GM12878 (cell line): ENCODE results near the gene CNN2. TPM values are rescaled to one million over a fixed set of nuclear protein-coding genes. Genes with fewer than 3 reads are reported as not detected.

Source experiments
- ATAC-seq: fragments of 200-7000 bp; cut with Tn5 transposase; 3 replicates; pipeline ENCODE4 v1.9.1; 2020; ENCODE audit warnings: mild to moderate bottlenecking, moderate library complexity
- BruUV-seq: library from RNA; stranded (reverse); fragments of 400-500 nt; replicated peaks from 2 replicates; lab custom pipeline; 2021; lab: Mats Ljungman, UMichigan
- CTCF ChIA-PET: fragments of 300-600 bp; sonication (Branson Sonifier 250); formaldehyde crosslinking; extraction: SDS; loops from one replicate; lab custom pipeline; 2021; ENCODE audit warnings: inconsistent platforms; lab: Yijun Ruan, JAX
- POLR2A ChIA-PET: fragments of 350-600 bp; formaldehyde crosslinking; extraction: SDS; loops from one replicate; lab custom pipeline; 2021; ENCODE audit warnings: inconsistent platforms; lab: Charles Lee
- RAD21 ChIA-PET: fragments of 300-600 bp; sonication (Branson Sonifier 250); formaldehyde crosslinking; loops from one replicate; lab custom pipeline; 2023; ENCODE audit warnings: antibody characterized with exemption; ENCODE audit not compliant: unreplicated experiment; lab: Charles Lee
- SMC1A ChIA-PET: fragments of 300-600 bp; sonication (Branson Sonifier 250); formaldehyde crosslinking; loops from one replicate; lab custom pipeline; 2023; ENCODE audit not compliant: unreplicated experiment, uncharacterized antibody; lab: Charles Lee
- DNase-seq: peaks from one replicate; pipeline ENCODE4 v3.0.0-alpha.2; 2011; ENCODE audit warnings: low read depth, low spot score
- FAIRE-seq: peaks from 3 replicates; lab custom pipeline; 2011; peaks lifted over from hg19 to GRCh38; lab: Jason Lieb, UNC
- H2AFZ ChIP-seq: 2 replicates; pipeline ENCODE4 v1.6.0; 2011; ENCODE audit warnings: low read depth, low read length, control low read depth; ENCODE audit not compliant: control insufficient read depth
- H3K27ac ChIP-seq: 2 replicates; pipeline ENCODE4 v1.5.1; 2011; ENCODE audit warnings: control low read depth; ENCODE audit not compliant: control insufficient read depth, insufficient read depth
- H3K27me3 ChIP-seq, 2 experiments: replicated peaks in 1 of 2; 2 replicates each; pipeline versions ENCODE4 v1.6.0 to v1.6.1; 2011; ENCODE audit warnings: low read length in 1 of 2; ENCODE audit not compliant: control insufficient read depth in 2 of 2, insufficient read depth in 2 of 2
- H3K36me3 ChIP-seq, 2 experiments: 2 replicates each; pipeline ENCODE4 v1.5.1; 2011; ENCODE audit warnings: low read length in 1 of 2; ENCODE audit not compliant: control insufficient read depth in 2 of 2, insufficient read depth in 2 of 2
- H3K4me1 ChIP-seq: 2 replicates; pipeline ENCODE4 v1.6.1; 2011; ENCODE audit warnings: mild to moderate bottlenecking, low read length, moderate library complexity, mixed read lengths; ENCODE audit not compliant: control insufficient read depth, insufficient read depth
- H3K4me2 ChIP-seq: 2 replicates; pipeline ENCODE4 v1.6.0; 2011; ENCODE audit warnings: control low read depth; ENCODE audit not compliant: control insufficient read depth, insufficient read depth
- H3K4me3 ChIP-seq: fragments of 200-600 bp; sonication (generic); 2 replicates; pipeline ENCODE4 v1.5.1; 2016
- H3K79me2 ChIP-seq: 2 replicates; pipeline ENCODE4 v1.6.0; 2011; ENCODE audit warnings: low read length; ENCODE audit not compliant: control insufficient read depth, insufficient read depth
- H3K9ac ChIP-seq: 2 replicates; pipeline ENCODE4 v1.8.0; 2011; ENCODE audit warnings: low read length, control low read depth, mixed read lengths; ENCODE audit not compliant: control insufficient read depth, insufficient read depth
- H3K9me3 ChIP-seq: replicated peaks from 3 replicates; pipeline ENCODE4 v1.5.1; 2011; ENCODE audit warnings: mild to moderate bottlenecking, low read length; ENCODE audit not compliant: control insufficient read depth, insufficient read depth
- H4K20me1 ChIP-seq: 2 replicates; pipeline ENCODE4 v1.6.0; 2011; ENCODE audit not compliant: control insufficient read depth, insufficient read depth
- HDGF ChIP-seq: fragments of 450-650 bp; IDR thresholded peaks from 2 replicates; pipeline ENCODE4 v1.6.1; 2016; ENCODE audit warnings: antibody characterized with exemption
- STAT1 ChIP-seq: fragments of 450-650 bp; conservative IDR thresholded peaks from 2 replicates; pipeline ENCODE4 v1.6.1; 2014; ENCODE audit warnings: antibody characterized with exemption, mild to moderate bottlenecking
- ZNF274 ChIP-seq: IDR thresholded peaks from one replicate; pipeline ENCODE4 v1.8.0; 2011; ENCODE audit not compliant: insufficient read length, insufficient read depth
- WGBS: methylation state at CpG from one replicate; pipeline ENCODE4 v1.1.6; 2016; ENCODE audit warnings: low lambda C conversion rate; ENCODE audit not compliant: insufficient replicate concordance, insufficient coverage; ENCODE audit errors: missing lambda C conversion rate; 5-methylcytosine and 5-hydroxymethylcytosine counted together
- in situ Hi-C: fragments of 300-500 bp; cut with MboI; formaldehyde crosslinking; loops from 9 replicates; pipeline ENCODE4 v1.14.3; 2018; ENCODE audit warnings: mixed read lengths
- intact Hi-C: fragments of 100-400 bp; cut with micrococcal nuclease; formaldehyde crosslinking; loops from one replicate; pipeline ENCODE4 v1.14.2; 2022; ENCODE audit not compliant: unreplicated experiment
- polyA plus RNA-seq, 11 experiments: library from polyadenylated mRNA; depleted of rRNA in 4 of 11; unstranded in 6 of 11; stranded (reverse) in 5 of 11; fragments of >200 nt; fragmentation: Nextera tagmentation in 4 of 11; fragmentation: Illumina TruSeq in 1 of 11; extraction: Ambion mirVana in 4 of 11; extraction: Trizol in 1 of 11; gene quantifications; 1 replicate in 1 of 11; 2 replicates in 10 of 11; pipeline versions ENCODE4 v1.2.1 to v1.2.3, GENCODE V29; 2011 to 2016; ENCODE audit warnings: inconsistent platforms in 2 of 11, missing spikeins in 2 of 11, low read depth in 1 of 11
- total RNA-seq, 4 experiments: library from RNA; depleted of rRNA in 3 of 4; stranded (reverse); fragments of >200 nt in 3 of 4; fragmentation: Illumina TruSeq in 1 of 4; extraction: Trizol in 1 of 4; gene quantifications; 2 replicates each; pipeline versions ENCODE4 v1.2.1 to v1.2.3, GENCODE V29; 2013 to 2021

The CNN2 gene
- total and polyA plus RNA-seq, 10 of the 15 experiments (the other 5 are each of a cell fraction or from before 2014, with no cell fraction given), result 34.7 to 311 (median 172) TPM

- ChIA-PET SMC1A (interaction anchor here (0.5 kb wide), 1 partner anchor 8 kb away, joined by 3 read pairs; no protein-coding TSS in a partner anchor), CTCF (no interaction called here)
- no peaks in the 10 kb centered on the region for H3K27me3 ChIP-seq
- WGBS, result over 99% methylated on average over 20 of the region's 20 CpGs
- H3K4me3 ChIP-seq, result no peak overlapping the region
- no peaks in the 10 kb centered on the region for H3K9me3 ChIP-seq
- H3K27ac ChIP-seq, result no peak overlapping the region
- H3K4me2 ChIP-seq, result no peak overlapping the region
- TF ChIP-seq STAT1, result no peak
- TF ChIP-seq, all 136 proteins: peak for 0
- FAIRE-seq, result no peak
- in situ Hi-C loops (no loop called here), intact Hi-C loops (loop anchor here (2.0 kb wide), 1 partner anchor 21 kb away; the partner anchor contains the start of gene ABCA7)
- ATAC-seq, result no peak
- no peak overlapping the region for H2AFZ ChIP-seq
- ChIA-PET RAD21 (no interaction called here), POLR2A (no interaction called here)
- BruUV-seq, result no TSS peak
- H3K9ac ChIP-seq, result no peak overlapping the region
- DNase-seq, result no peak
- peaks cover 14% of the 10 kb centered on the region for H3K4me1 ChIP-seq
- no peaks in the 10 kb centered on the region for H3K36me3 ChIP-seq
- no peaks in the 10 kb centered on the region; the same call in 1 of the 2 replicates for H3K79me2 ChIP-seq
- H4K20me1 ChIP-seq, result no peaks in the 10 kb centered on the region
Observed at GRCh38 chr19:1061987-1062386, 35.6 kb downstream of the CNN2 start.

GRCh38 chr19:1062387-1063029 lies 36.1 kb downstream of the CNN2 start:
- no peaks in the 10 kb centered on the region for H4K20me1 ChIP-seq
- no peaks in the 10 kb centered on the region for H3K36me3 ChIP-seq
- CTCF ChIA-PET, result no interaction called here
- TF ChIP-seq ZNF274 (no peak), HDGF (peak; percentile 67; the same call in 1 of the 2 replicates)
- H3K9me3 ChIP-seq, result no peaks in the 10 kb centered on the region
- H3K4me2 ChIP-seq, result no peak overlapping the region
- peaks cover 14% of the 10 kb centered on the region for H3K4me1 ChIP-seq
- BruUV-seq, result no TSS peak
- SMC1A ChIA-PET, result no interaction called here
- POLR2A ChIA-PET, result no interaction called here
- H3K27me3 ChIP-seq, result no peaks in the 10 kb centered on the region
- RAD21 ChIA-PET, result no interaction called here
- in situ Hi-C loops (no loop called here), intact Hi-C loops (loop anchor here (2.0 kb wide), 1 partner anchor 22 kb away; the partner anchor contains the start of gene ABCA7)
- no peak overlapping the region for H3K4me3 ChIP-seq
- no peak overlapping the region for H2AFZ ChIP-seq
- DNase-seq, result no peak
- 92% methylated on average over 12 of the region's 17 CpGs for WGBS
- H3K79me2 ChIP-seq, result peaks cover 3% of the 10 kb centered on the region
- FAIRE-seq, result no peak
- no peak overlapping the region for H3K9ac ChIP-seq
- no peak for ATAC-seq
- no peak overlapping the region for H3K27ac ChIP-seq
